ENCODE measurements around the gene APLP1.
"Not testable (repeated sequence)": the region's sequence is repeated elsewhere in the genome, so short reads cannot be mapped to it uniquely, and the experiment has no call there.

APLP1 gene

GRCh38 chr19:35853038-35853756 lies 15.2 kb upstream of the APLP1 start:
- no peak for DNase-seq

GRCh38 chr19:35856546-35857149 lies 11.7 kb upstream of the APLP1 start, which contains the start of gene KIRREL2:
Gene KIRREL2, plus strand, starts transcription at chr19:35856911. Its CDS starts 209 bp downstream, at chr19:35857120.
- DNase-seq: peak; percentile 54

- no peak for DNase-seq
Observed at GRCh38 chr19:35858311-35858710, 10.1 kb upstream of the APLP1 start.

- no peak for DNase-seq
Observed at GRCh38 chr19:35859414-35859813, 9.0 kb upstream of the APLP1 start.

- no peak for DNase-seq
Observed at GRCh38 chr19:35860436-35860817, 7.9 kb upstream of the APLP1 start.

GRCh38 chr19:35860818-35861639 lies 7.3 kb upstream of the APLP1 start:
- DNase-seq: no peak

- no peak for DNase-seq
Observed at GRCh38 chr19:35861640-35862160, 6.7 kb upstream of the APLP1 start.

GRCh38 chr19:35862528-35862927 lies 5.8 kb upstream of the APLP1 start:
- no peak for DNase-seq

- no peak for DNase-seq
Observed at GRCh38 chr19:35863018-35863417, 5.4 kb upstream of the APLP1 start.

- no peak for DNase-seq
Observed at GRCh38 chr19:35868823-35869326, 501 bp downstream of the APLP1 start.

- peak; percentile 82 for DNase-seq
Observed at GRCh38 chr19:35869327-35870123, 1.2 kb downstream of the APLP1 start.

GRCh38 chr19:35870124-35870736 lies 1.9 kb downstream of the APLP1 start:
- DNase-seq: not testable (repeated sequence)

GRCh38 chr19:35870798-35871197 lies 2.4 kb downstream of the APLP1 start:
- no peak for DNase-seq

- DNase-seq: no peak
Observed at GRCh38 chr19:35871611-35872010, 3.2 kb downstream of the APLP1 start.

- no peak for DNase-seq
Observed at GRCh38 chr19:35872180-35872579, 3.8 kb downstream of the APLP1 start.

GRCh38 chr19:35874392-35874930 lies 6.1 kb downstream of the APLP1 start:
- DNase-seq: no peak

- DNase-seq: no peak
Observed at GRCh38 chr19:35879068-35879467, 10.7 kb downstream of the APLP1 start.

GRCh38 chr19:35879770-35880317 lies 11.5 kb downstream of the APLP1 start:
- peak; percentile 83 for DNase-seq

GRCh38 chr19:35882114-35882832 lies 13.9 kb downstream of the APLP1 start:
- peak; percentile 55 for DNase-seq

- no peak for DNase-seq
Observed at GRCh38 chr19:35883882-35884281, 15.5 kb downstream of the APLP1 start.

Data from CD4-positive, alpha-beta T cell treated with Interleukin-17A for 4 hours (primary cell).